ENCODE data around the gene GNAO1. TPM values are rescaled to one million over a fixed set of nuclear protein-coding genes. Genes with fewer than 3 reads are reported as not detected.
A peak's percentile ranks its signal among the peaks of the same experiment; 100 is the strongest.

The GNAO1 gene
- total and polyA plus RNA-seq, 9 of the 15 experiments (the other 6 are each of a cell fraction or from before 2014, with no cell fraction given), result 0.07 to 0.42 (median 0.08) TPM; not detected in 5

DNA sequence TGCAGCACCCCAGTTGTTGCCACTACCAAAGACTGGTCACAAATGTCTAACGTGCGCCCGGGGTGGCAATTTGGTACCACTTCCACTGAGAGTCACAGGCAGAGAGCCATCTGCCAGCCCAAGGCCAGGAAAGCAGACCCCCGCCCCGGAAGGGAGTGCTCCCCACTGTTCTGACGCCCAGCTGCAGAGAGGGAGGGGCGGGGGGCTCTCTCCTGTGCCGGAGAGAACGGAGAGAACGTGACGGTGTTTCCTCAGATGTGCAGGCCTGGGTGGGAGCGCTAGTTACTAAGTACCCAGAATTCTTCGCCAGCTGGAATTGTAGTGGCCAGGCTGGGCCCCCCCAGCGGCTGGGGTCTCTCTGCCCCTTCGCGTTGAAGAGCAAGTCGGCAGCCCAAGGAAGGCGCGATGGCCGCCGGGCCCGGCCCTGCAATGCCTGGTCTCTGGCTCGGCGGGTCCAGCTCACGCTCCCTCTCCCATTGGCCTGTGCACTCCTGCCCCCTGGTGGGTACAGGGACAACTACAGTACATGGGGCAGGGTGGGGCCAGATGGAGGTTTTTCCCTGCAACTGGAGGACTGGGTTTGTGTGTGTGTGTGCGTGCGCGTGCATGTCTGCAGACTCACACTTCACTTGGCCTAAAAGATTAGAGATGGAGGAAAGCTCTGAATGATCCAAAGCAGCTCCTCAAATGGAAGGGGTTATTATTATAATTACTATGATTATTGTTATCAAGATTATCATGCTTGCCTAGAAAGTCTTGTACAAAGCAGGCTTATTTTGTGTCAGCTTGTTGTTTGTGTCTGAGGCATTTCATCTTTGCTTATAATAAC, 126.9 kb downstream of the GNAO1 start (continued):
- TF ChIP-seq ZZZ3 (IDR thresholded peaks at IDR 0.05) (no peak), CC2D1A (IDR thresholded peaks at IDR 0.05) (0 out of 2 replicates have a peak, but pooled peaks have one; percentile 70), IFI16 (CRISPR knock-in tag; IDR thresholded peaks at IDR 0.05) (no peak), ZC3H8 (IDR thresholded peaks at IDR 0.05) (no peak), ESRRB (CRISPR knock-in tag; IDR thresholded peaks at IDR 0.05; ENCODE audit: borderline replicate concordance) (no peak), SMC3 (conservative IDR thresholded peaks at IDR 0.05; ENCODE audit: insufficient read depth, low read depth, low read length) (peak; percentile 99), ZNF134 (CRISPR knock-in tag; conservative IDR thresholded peaks at IDR 0.05) (no peak), SMARCC2 (IDR thresholded peaks at IDR 0.05; ENCODE audit: low read depth) (no peak), RAD21 (CRISPR knock-in tag; conservative IDR thresholded peaks at IDR 0.05 in 1 of 2, IDR thresholded peaks at IDR 0.05 in 1 of 2) (peak; percentile 97 to 99), ZNF143 (CRISPR knock-in tag; IDR thresholded peaks at IDR 0.05) (no peak)
- TF ChIP-seq, protein P1, sequence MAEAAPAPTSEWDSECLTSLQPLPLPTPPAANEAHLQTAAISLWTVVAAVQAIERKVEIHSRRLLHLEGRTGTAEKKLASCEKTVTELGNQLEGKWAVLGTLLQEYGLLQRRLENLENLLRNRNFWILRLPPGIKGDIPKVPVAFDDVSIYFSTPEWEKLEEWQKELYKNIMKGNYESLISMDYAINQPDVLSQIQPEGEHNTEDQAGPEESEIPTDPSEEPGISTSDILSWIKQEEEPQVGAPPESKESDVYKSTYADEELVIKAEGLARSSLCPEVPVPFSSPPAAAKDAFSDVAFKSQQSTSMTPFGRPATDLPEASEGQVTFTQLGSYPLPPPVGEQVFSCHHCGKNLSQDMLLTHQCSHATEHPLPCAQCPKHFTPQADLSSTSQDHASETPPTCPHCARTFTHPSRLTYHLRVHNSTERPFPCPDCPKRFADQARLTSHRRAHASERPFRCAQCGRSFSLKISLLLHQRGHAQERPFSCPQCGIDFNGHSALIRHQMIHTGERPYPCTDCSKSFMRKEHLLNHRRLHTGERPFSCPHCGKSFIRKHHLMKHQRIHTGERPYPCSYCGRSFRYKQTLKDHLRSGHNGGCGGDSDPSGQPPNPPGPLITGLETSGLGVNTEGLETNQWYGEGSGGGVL (CRISPR knock-in tag; IDR thresholded peaks at IDR 0.05), result no peak
- TF ChIP-seq, protein P2, sequence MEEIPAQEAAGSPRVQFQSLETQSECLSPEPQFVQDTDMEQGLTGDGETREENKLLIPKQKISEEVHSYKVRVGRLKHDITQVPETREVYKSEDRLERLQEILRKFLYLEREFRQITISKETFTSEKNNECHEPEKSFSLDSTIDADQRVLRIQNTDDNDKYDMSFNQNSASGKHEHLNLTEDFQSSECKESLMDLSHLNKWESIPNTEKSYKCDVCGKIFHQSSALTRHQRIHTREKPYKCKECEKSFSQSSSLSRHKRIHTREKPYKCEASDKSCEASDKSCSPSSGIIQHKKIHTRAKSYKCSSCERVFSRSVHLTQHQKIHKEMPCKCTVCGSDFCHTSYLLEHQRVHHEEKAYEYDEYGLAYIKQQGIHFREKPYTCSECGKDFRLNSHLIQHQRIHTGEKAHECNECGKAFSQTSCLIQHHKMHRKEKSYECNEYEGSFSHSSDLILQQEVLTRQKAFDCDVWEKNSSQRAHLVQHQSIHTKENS (CRISPR knock-in tag; IDR thresholded peaks at IDR 0.05), result no peak
- TF ChIP-seq, protein P3, sequence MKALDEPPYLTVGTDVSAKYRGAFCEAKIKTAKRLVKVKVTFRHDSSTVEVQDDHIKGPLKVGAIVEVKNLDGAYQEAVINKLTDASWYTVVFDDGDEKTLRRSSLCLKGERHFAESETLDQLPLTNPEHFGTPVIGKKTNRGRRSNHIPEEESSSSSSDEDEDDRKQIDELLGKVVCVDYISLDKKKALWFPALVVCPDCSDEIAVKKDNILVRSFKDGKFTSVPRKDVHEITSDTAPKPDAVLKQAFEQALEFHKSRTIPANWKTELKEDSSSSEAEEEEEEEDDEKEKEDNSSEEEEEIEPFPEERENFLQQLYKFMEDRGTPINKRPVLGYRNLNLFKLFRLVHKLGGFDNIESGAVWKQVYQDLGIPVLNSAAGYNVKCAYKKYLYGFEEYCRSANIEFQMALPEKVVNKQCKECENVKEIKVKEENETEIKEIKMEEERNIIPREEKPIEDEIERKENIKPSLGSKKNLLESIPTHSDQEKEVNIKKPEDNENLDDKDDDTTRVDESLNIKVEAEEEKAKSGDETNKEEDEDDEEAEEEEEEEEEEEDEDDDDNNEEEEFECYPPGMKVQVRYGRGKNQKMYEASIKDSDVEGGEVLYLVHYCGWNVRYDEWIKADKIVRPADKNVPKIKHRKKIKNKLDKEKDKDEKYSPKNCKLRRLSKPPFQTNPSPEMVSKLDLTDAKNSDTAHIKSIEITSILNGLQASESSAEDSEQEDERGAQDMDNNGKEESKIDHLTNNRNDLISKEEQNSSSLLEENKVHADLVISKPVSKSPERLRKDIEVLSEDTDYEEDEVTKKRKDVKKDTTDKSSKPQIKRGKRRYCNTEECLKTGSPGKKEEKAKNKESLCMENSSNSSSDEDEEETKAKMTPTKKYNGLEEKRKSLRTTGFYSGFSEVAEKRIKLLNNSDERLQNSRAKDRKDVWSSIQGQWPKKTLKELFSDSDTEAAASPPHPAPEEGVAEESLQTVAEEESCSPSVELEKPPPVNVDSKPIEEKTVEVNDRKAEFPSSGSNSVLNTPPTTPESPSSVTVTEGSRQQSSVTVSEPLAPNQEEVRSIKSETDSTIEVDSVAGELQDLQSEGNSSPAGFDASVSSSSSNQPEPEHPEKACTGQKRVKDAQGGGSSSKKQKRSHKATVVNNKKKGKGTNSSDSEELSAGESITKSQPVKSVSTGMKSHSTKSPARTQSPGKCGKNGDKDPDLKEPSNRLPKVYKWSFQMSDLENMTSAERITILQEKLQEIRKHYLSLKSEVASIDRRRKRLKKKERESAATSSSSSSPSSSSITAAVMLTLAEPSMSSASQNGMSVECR (CRISPR knock-in tag; IDR thresholded peaks at IDR 0.05), result no peak
- TF ChIP-seq, protein P4, sequence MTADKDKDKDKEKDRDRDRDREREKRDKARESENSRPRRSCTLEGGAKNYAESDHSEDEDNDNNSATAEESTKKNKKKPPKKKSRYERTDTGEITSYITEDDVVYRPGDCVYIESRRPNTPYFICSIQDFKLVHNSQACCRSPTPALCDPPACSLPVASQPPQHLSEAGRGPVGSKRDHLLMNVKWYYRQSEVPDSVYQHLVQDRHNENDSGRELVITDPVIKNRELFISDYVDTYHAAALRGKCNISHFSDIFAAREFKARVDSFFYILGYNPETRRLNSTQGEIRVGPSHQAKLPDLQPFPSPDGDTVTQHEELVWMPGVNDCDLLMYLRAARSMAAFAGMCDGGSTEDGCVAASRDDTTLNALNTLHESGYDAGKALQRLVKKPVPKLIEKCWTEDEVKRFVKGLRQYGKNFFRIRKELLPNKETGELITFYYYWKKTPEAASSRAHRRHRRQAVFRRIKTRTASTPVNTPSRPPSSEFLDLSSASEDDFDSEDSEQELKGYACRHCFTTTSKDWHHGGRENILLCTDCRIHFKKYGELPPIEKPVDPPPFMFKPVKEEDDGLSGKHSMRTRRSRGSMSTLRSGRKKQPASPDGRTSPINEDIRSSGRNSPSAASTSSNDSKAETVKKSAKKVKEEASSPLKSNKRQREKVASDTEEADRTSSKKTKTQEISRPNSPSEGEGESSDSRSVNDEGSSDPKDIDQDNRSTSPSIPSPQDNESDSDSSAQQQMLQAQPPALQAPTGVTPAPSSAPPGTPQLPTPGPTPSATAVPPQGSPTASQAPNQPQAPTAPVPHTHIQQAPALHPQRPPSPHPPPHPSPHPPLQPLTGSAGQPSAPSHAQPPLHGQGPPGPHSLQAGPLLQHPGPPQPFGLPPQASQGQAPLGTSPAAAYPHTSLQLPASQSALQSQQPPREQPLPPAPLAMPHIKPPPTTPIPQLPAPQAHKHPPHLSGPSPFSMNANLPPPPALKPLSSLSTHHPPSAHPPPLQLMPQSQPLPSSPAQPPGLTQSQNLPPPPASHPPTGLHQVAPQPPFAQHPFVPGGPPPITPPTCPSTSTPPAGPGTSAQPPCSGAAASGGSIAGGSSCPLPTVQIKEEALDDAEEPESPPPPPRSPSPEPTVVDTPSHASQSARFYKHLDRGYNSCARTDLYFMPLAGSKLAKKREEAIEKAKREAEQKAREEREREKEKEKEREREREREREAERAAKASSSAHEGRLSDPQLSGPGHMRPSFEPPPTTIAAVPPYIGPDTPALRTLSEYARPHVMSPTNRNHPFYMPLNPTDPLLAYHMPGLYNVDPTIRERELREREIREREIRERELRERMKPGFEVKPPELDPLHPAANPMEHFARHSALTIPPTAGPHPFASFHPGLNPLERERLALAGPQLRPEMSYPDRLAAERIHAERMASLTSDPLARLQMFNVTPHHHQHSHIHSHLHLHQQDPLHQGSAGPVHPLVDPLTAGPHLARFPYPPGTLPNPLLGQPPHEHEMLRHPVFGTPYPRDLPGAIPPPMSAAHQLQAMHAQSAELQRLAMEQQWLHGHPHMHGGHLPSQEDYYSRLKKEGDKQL (CRISPR knock-in tag; IDR thresholded peaks at IDR 0.05; ENCODE audit: borderline replicate concordance), result no peak
